Cardiac atrium fibroblast (primary cell): Measurements from ENCODE around the gene PPP1R2B. TPM values are rescaled to one million over a fixed set of nuclear protein-coding genes. Genes with fewer than 3 reads are reported as not detected.

Experiments
- total RNA-seq: library from RNA; depleted of rRNA; stranded (reverse); fragments of >200 nt; gene quantifications from 2 replicates; pipeline ENCODE4 v1.2.3, GENCODE V29; 2015

Gene PPP1R2B
- not detected in 2 replicates for total RNA-seq

GRCh38 chr5:156850206-156850751 lies at the start of gene PPP1R2B:
Gene PPP1R2B (plus strand): TSS chr5:156850295. CDS start chr5:156850563, 268 bp downstream.

Other genes starting within 250 kb of the PPP1R2B start
- not detected in 2 replicates for gene TIMD4, start 112.9 kb downstream of the PPP1R2B start, total RNA-seq
- not detected in 2 replicates for gene HAVCR1, start 208.8 kb downstream of the PPP1R2B start, total RNA-seq